Gastroesophageal sphincter (tissue), 3 donors: ENCODE measurements around the gene RHD.
"Not testable (repeated sequence)": the region's sequence is repeated elsewhere in the genome, so short reads cannot be mapped to it uniquely, and the experiment has no call there.

Source experiments
- CTCF ChIP-seq, 4 experiments: fragments of 200-600 bp in 2 of 4; fragments of 450-650 bp in 2 of 4; sonication (generic) in 1 of 4; IDR thresholded peaks; one replicate each; pipeline ENCODE4 v1.5.1; 2017 to 2019; ENCODE audit warnings: antibody characterized with exemption in 4 of 4, mild to moderate bottlenecking in 2 of 4, moderate library complexity in 2 of 4
- POLR2A ChIP-seq, 2 donors: fragments of 450-650 bp; IDR thresholded peaks; one replicate each; pipeline ENCODE4 v1.6.1; 2017; ENCODE audit warnings: antibody characterized with exemption in 2 of 2, mild to moderate bottlenecking in 2 of 2, moderate library complexity in 1 of 2

GRCh38 chr1:25304936-25305335, 32.6 kb downstream of the RHD start:
- TF ChIP-seq CTCF, POLR2A (IDR thresholded peaks at IDR 0.05): not testable (repeated sequence)
